GM23338 (cell line): ENCODE data around the gene UQCRC1. TPM values are rescaled to one million over a fixed set of nuclear protein-coding genes. Genes with fewer than 3 reads are reported as not detected.

Experiments used
- ATAC-seq: fragments of 200-7000 bp; cut with Tn5 transposase; 3 replicates; pipeline ENCODE4 v1.9.1; 2020
- DNase-seq: peaks from one replicate; pipeline ENCODE4 v3.0.0-alpha.2; 2015; ENCODE audit warnings: low spot score
- H2AFZ ChIP-seq: fragments of 200-600 bp; sonication (generic); 2 replicates; pipeline ENCODE4 v1.8.0; 2016; ENCODE audit warnings: antibody characterized with exemption, mild to moderate bottlenecking, moderate library complexity
- H3F3A ChIP-seq: fragments of 200-600 bp; sonication (generic); replicated peaks from 2 replicates; pipeline ENCODE4 v1.8.0; 2017; ENCODE audit warnings: antibody characterized with exemption, mixed run types, low read depth
- H3K27ac ChIP-seq: fragments of 200-600 bp; sonication (generic); 2 replicates; pipeline ENCODE4 v1.6.1; 2016; ENCODE audit warnings: low read depth
- H3K27me3 ChIP-seq: fragments of 200-600 bp; sonication (generic); 2 replicates; pipeline ENCODE4 v1.8.0; 2016; ENCODE audit warnings: mild to moderate bottlenecking, mixed run types, moderate library complexity; ENCODE audit not compliant: insufficient read depth
- H3K36me3 ChIP-seq: fragments of 200-600 bp; sonication (generic); 2 replicates; pipeline ENCODE4 v1.8.0; 2016; ENCODE audit warnings: mild to moderate bottlenecking; ENCODE audit not compliant: insufficient read depth
- H3K4me1 ChIP-seq: fragments of 200-600 bp; sonication (generic); 2 replicates; pipeline ENCODE4 v1.8.0; 2016; ENCODE audit warnings: mild to moderate bottlenecking, moderate library complexity; ENCODE audit not compliant: insufficient read depth
- H3K4me2 ChIP-seq: fragments of 200-600 bp; sonication (generic); 2 replicates; pipeline ENCODE4 v1.7.1; 2017; ENCODE audit warnings: mixed run types
- H3K4me3 ChIP-seq: fragments of 200-600 bp; sonication (generic); 2 replicates; pipeline ENCODE4 v1.6.1; 2016; ENCODE audit warnings: mixed run types
- H3K79me2 ChIP-seq: fragments of 200-600 bp; sonication (generic); replicated peaks from 2 replicates; pipeline ENCODE4 v1.8.0; 2017; ENCODE audit warnings: mild to moderate bottlenecking; ENCODE audit not compliant: insufficient read depth
- H3K9me2 ChIP-seq: fragments of 200-600 bp; sonication (generic); 2 replicates; pipeline ENCODE4 v1.8.0; 2017; ENCODE audit not compliant: insufficient read depth
- H4K20me1 ChIP-seq: fragments of 200-600 bp; sonication (generic); replicated peaks from 2 replicates; pipeline ENCODE4 v1.8.0; 2017; ENCODE audit warnings: mild to moderate bottlenecking; ENCODE audit not compliant: insufficient read depth
- H3K27ac Mint-ChIP-seq: 2 replicates; pipeline ENCODE4 v1.8.0; 2020; ENCODE audit warnings: inconsistent platforms, mild to moderate bottlenecking, moderate library complexity, mixed read lengths
- H3K27me3 Mint-ChIP-seq: 3 replicates; pipeline ENCODE4 v1.8.0; 2022; ENCODE audit warnings: low read depth, mild to moderate bottlenecking, moderate library complexity, mixed read lengths, inconsistent platforms; ENCODE audit not compliant: insufficient read depth, poor library complexity
- H3K36me3 Mint-ChIP-seq: 3 replicates; pipeline ENCODE4 v1.8.0; 2021; ENCODE audit warnings: low read depth, mild to moderate bottlenecking, inconsistent platforms, moderate library complexity, mixed read lengths
- H3K4me1 Mint-ChIP-seq: 3 replicates; pipeline ENCODE4 v1.8.0; 2020; ENCODE audit warnings: mild to moderate bottlenecking, inconsistent platforms, mixed read lengths
- H3K4me3 Mint-ChIP-seq: 3 replicates; pipeline ENCODE4 v1.8.0; 2021; ENCODE audit warnings: moderate library complexity, mild to moderate bottlenecking, inconsistent platforms, mixed read lengths
- H3K9me3 Mint-ChIP-seq: 3 replicates; pipeline ENCODE4 v1.8.0; 2020; ENCODE audit warnings: moderate library complexity, mild to moderate bottlenecking, inconsistent platforms, mixed read lengths
- CTCF ChIP-seq, 2 experiments: fragments of 200-600 bp in 1 of 2; sonication (generic) in 1 of 2; conservative IDR thresholded peaks; 2 replicates each; pipeline versions ENCODE4 v1.5.1 to v1.6.1; 2016 to 2017; ENCODE audit warnings: antibody characterized with exemption in 2 of 2, low read depth in 2 of 2, mild to moderate bottlenecking in 2 of 2, moderate library complexity in 1 of 2
- ETS1 ChIP-seq: IDR thresholded peaks from 2 replicates; pipeline ENCODE4 v1.6.1; 2016; ENCODE audit warnings: antibody characterized with exemption
- EZH2 ChIP-seq: fragments of 200-600 bp; sonication (generic); IDR thresholded peaks from one replicate; pipeline ENCODE4 v1.8.0; 2017; ENCODE audit warnings: antibody characterized with exemption, mild to moderate bottlenecking, low read depth; ENCODE audit not compliant: unreplicated experiment
- EZH2phosphoT487 ChIP-seq: fragments of 200-600 bp; sonication (generic); IDR thresholded peaks from one replicate; pipeline ENCODE4 v1.8.1; 2018; ENCODE audit warnings: antibody characterized with exemption; ENCODE audit not compliant: unreplicated experiment
- JUNB ChIP-seq: IDR thresholded peaks from one replicate; pipeline ENCODE4 v1.6.1; 2016; ENCODE audit warnings: antibody characterized with exemption; ENCODE audit not compliant: unreplicated experiment
- NANOG ChIP-seq: IDR thresholded peaks from 2 replicates; pipeline ENCODE4 v1.6.1; 2016; ENCODE audit warnings: antibody characterized with exemption, borderline replicate concordance
- POLR2AphosphoS5 ChIP-seq: IDR thresholded peaks from 2 replicates; pipeline ENCODE4 v1.6.1; 2016; ENCODE audit warnings: antibody characterized with exemption, low read depth
- REST ChIP-seq: IDR thresholded peaks from one replicate; pipeline ENCODE4 v1.6.1; 2018; ENCODE audit warnings: antibody characterized with exemption; ENCODE audit not compliant: unreplicated experiment
- STAT1 ChIP-seq: IDR thresholded peaks from one replicate; pipeline ENCODE4 v1.6.1; 2016; ENCODE audit warnings: antibody characterized with exemption; ENCODE audit not compliant: unreplicated experiment
- ZNF114 ChIP-seq: fragments of 250-450 bp; sonication (Bioruptor Pico); IDR thresholded peaks from 2 replicates; pipeline ENCODE4 v1.5.0; 2020; ENCODE audit warnings: mild to moderate bottlenecking, moderate library complexity
- ZNF331 ChIP-seq: fragments of 250-450 bp; sonication (Bioruptor Pico); IDR thresholded peaks from 2 replicates; pipeline ENCODE4 v1.5.0; 2020; ENCODE audit warnings: low read depth, mild to moderate bottlenecking, moderate library complexity
- ZNF462 ChIP-seq: fragments of 250-450 bp; sonication (Bioruptor Pico); IDR thresholded peaks from 2 replicates; pipeline ENCODE4 v1.5.0; 2020; ENCODE audit warnings: mild to moderate bottlenecking, moderate library complexity
- polyA plus RNA-seq: library from polyadenylated mRNA; unstranded; fragments of >200 nt; fragmentation: Nextera tagmentation; extraction: Ambion mirVana; gene quantifications from 2 replicates; pipeline ENCODE4 v1.2.1, GENCODE V29; 2016
- total RNA-seq: library from RNA; depleted of rRNA; stranded (reverse); fragments of >200 nt; shearing (Covaris generic); gene quantifications from 2 replicates; pipeline ENCODE4 v1.2.3, GENCODE V29; 2014

The UQCRC1 gene
- total and polyA plus RNA-seq, 2 experiments from 2014 or later, result 232 to 439 TPM

- TF ChIP-seq EZH2phosphoT487, result no peak
- no peak for TF ChIP-seq POLR2AphosphoS5
- TF ChIP-seq REST, result no peak
- no peak for TF ChIP-seq ETS1
- no peak for TF ChIP-seq STAT1
- TF ChIP-seq NANOG, result no peak
- TF ChIP-seq EZH2, result no peak
- TF ChIP-seq ZNF331 (CRISPR knock-in tag), result no peak
- TF ChIP-seq JUNB, result no peak
- no peak for TF ChIP-seq ZNF462 (CRISPR knock-in tag)
- TF ChIP-seq CTCF (conservative IDR thresholded peaks at IDR 0.05; ENCODE audit: low read depth in 2 of 2), result no peak
- TF ChIP-seq ZNF114 (CRISPR knock-in tag), result no peak
- no peak for ATAC-seq
- H3K4me3 Mint-ChIP-seq, result no peak overlapping the region
- no peak overlapping the region for H3K27ac Mint-ChIP-seq
- Histone ChIP-seq H4K20me1 (no peaks in the 10 kb centered on the region), H2AFZ (no peak overlapping the region), H3K9me2 (no peaks in the 10 kb centered on the region), H3K27me3 (peaks cover 11% of the 10 kb centered on the region; the same call in 1 of the 2 replicates), H3F3A (0 out of 2 replicates have a peak, but pooled peaks cover 7% of the 10 kb centered on the region), H3K27ac (no peak overlapping the region), H3K4me1 (peaks cover 17% of the 10 kb centered on the region; the same call in 1 of the 2 replicates), H3K4me3 (no peak overlapping the region), H3K36me3 (no peaks in the 10 kb centered on the region), H3K4me2 (no peak overlapping the region), H3K79me2 (no peaks in the 10 kb centered on the region)
- peaks cover 22% of the 10 kb centered on the region for H3K27me3 Mint-ChIP-seq
- no peaks in the 10 kb centered on the region for H3K9me3 Mint-ChIP-seq
- DNase-seq, result no peak
- H3K4me1 Mint-ChIP-seq, result peaks cover 21% of the 10 kb centered on the region
- H3K36me3 Mint-ChIP-seq, result no peaks in the 10 kb centered on the region; the same call in 2 of the 3 replicates
Measured at GRCh38 chr3:48591886-48592518, 17.4 kb downstream of the UQCRC1 start.
